ENCODE results near the gene CD164L2. TPM values are rescaled to one million over a fixed set of nuclear protein-coding genes. Genes with fewer than 3 reads are reported as not detected.
"Not testable (repeated sequence)": the region's sequence is repeated elsewhere in the genome, so short reads cannot be mapped to it uniquely, and the experiment has no call there.

The CD164L2 gene
- total RNA-seq, 1 experiment from 2014 or later = not detected

DNA sequence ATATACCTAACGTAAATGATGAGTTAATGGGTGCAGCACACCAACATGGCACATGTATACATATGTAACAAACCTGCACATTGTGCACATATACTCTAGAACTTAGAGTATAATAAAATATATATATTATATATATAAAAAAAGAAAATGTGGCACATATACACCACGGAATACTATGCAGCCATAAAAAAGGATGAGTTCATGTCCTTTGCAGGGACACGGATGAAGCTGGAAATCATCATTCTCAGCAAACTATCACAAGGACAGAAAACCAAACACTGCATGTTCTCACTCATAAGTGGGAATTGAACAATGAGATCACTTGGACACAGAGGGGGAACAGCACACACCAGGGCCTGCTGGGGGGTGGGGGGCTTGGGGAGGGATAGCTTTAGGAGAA is 1.7 kb upstream of the CD164L2 start:
- not testable (repeated sequence) for DNase-seq (ENCODE audit: low read depth)

GRCh38 chr1:27383661-27384060 is 528 bp upstream of the CD164L2 start:
- DNase-seq (ENCODE audit: low read depth) = no peak

- no peak for DNase-seq (ENCODE audit: low read depth)
These were observed 967 bp downstream of the CD164L2 start for GRCh38 chr1:27381969-27382762.

GRCh38 chr1:27380766-27381733 is 2.1 kb downstream of the CD164L2 start:
- DNase-seq (ENCODE audit: low read depth) = no peak

- DNase-seq (ENCODE audit: low read depth) = no peak
These were observed 2.9 kb downstream of the CD164L2 start for GRCh38 chr1:27380224-27380623.

DNA sequence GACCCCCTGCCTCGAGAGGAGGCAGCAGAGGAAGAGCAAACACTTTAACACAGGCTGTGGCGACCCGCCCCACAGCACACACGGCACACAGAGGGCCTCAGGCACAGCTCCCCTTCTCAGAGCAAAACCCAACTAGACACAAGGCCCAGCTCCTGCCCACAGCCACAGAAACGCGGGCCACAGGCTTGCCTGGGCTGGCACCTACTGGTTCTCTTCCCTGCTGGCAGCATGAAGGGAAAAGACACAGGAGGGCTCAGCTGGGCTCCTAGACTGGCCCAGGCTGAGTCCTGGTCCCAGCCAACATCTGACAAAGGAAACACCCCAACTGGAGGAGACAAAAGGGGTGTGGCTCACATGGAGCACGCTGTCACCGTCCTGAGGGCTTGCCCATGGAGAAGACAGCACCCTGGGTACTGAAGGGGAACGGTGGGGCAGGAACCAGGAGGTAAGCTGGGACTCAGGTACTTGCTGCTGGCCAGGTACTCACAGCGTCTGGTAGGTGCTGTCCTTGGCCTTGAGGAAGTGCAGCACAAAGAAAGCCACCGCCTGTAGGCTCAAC is 3.5 kb downstream of the CD164L2 start:
- DNase-seq (ENCODE audit: low read depth) = no peak

GRCh38 chr1:27377760-27378495 is 5.2 kb downstream of the CD164L2 start:
- DNase-seq (ENCODE audit: low read depth) = no peak

GRCh38 chr1:27374362-27375086 is 8.6 kb downstream of the CD164L2 start, which contains the start of gene FCN3:
Gene FCN3 (minus strand): TSS chr1:27374824. CDS start chr1:27374818, 6 bp downstream.
- no peak for DNase-seq (ENCODE audit: low read depth)

GRCh38 chr1:27372808-27373690 is 10.1 kb downstream of the CD164L2 start:
- DNase-seq (ENCODE audit: low read depth) = no peak

- DNase-seq (ENCODE audit: low read depth) = no peak
These were observed 10.9 kb downstream of the CD164L2 start for GRCh38 chr1:27372022-27372807.

DNA sequence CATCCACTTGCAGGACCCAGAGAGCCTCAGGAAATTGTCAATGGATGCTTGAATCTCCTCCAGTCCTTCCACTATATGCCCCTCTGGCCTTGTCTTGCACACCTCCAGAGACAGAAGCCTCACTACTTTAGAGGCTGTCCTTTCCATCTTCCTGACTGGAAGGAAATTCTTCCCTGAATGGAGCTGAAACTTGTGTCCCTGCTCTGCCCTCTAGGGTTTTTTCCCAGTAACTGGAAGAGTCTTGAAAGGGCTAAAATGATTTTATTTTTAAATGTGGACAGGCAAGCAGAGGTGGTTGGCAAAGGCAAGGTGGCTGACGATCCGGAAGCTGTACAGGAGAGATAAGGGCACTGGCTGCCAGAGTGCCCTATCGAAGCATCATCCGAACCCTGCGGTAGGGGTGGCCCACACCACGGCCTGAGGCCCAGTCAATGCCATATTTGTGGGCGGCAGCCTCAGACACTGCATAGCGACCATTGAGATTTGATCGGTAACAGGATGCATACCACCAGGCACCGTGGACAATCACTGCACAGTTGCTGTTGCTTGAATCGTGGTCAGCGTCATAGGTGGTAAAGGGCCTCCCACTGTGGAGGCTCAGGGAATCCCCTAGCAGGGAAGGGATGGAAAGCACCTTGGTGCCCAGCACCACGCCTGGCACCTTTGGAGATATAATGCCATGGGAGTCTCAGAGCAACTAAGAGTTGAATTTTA is 14.1 kb downstream of the CD164L2 start:
- no peak for DNase-seq (ENCODE audit: low read depth)

GRCh38 chr1:27367160-27367650 is 15.9 kb downstream of the CD164L2 start:
- no peak for DNase-seq (ENCODE audit: low read depth)

GRCh38 chr1:27366411-27367159 is 16.5 kb downstream of the CD164L2 start, which contains the start of gene MAP3K6:
Gene MAP3K6 (minus strand): TSS chr1:27366961. CDS start chr1:27366597, 364 bp downstream.
- peak; percentile 87 for DNase-seq (ENCODE audit: low read depth)

GRCh38 chr1:27366113-27366410 is 17.1 kb downstream of the CD164L2 start:
- peak; percentile 83 for DNase-seq (ENCODE audit: low read depth)

GRCh38 chr1:27365372-27366112 is 17.6 kb downstream of the CD164L2 start:
- DNase-seq (ENCODE audit: low read depth) = peak; percentile 88

GRCh38 chr1:27364696-27365371 is 18.3 kb downstream of the CD164L2 start:
- no peak for DNase-seq (ENCODE audit: low read depth)
